SJSA1 (cell line): ENCODE measurements around the gene COL4A2. TPM values are rescaled to one million over a fixed set of nuclear protein-coding genes. Genes with fewer than 3 reads are reported as not detected.

Source experiments
- DNase-seq, 2 experiments: peaks; one replicate each; pipeline ENCODE4 v3.0.0-alpha.2; 2015 to 2020; ENCODE audit warnings: low spot score in 2 of 2, low read depth in 1 of 2
- H3K27ac ChIP-seq: fragments of 250-450 bp; sonication (Bioruptor Pico); 2 replicates; pipeline ENCODE4 v1.5.1; 2020; ENCODE audit warnings: mild to moderate bottlenecking, moderate library complexity
- H3K27me3 ChIP-seq: fragments of 250-450 bp; sonication (Bioruptor Pico); replicated peaks from 2 replicates; pipeline ENCODE4 v1.5.1; 2020; ENCODE audit warnings: mild to moderate bottlenecking, moderate library complexity
- H3K36me3 ChIP-seq: fragments of 250-450 bp; sonication (Bioruptor Pico); 2 replicates; pipeline ENCODE4 v1.5.1; 2020; ENCODE audit warnings: mild to moderate bottlenecking
- H3K4me1 ChIP-seq: fragments of 250-450 bp; sonication (Bioruptor Pico); replicated peaks from 2 replicates; pipeline ENCODE4 v1.6.1; 2021; ENCODE audit warnings: mild to moderate bottlenecking
- H3K4me3 ChIP-seq: fragments of 250-450 bp; sonication (Bioruptor Pico); 2 replicates; pipeline ENCODE4 v1.5.1; 2020; ENCODE audit warnings: mild to moderate bottlenecking
- H3K9me3 ChIP-seq: fragments of 250-450 bp; sonication (Bioruptor Pico); replicated peaks from 2 replicates; pipeline ENCODE4 v1.5.1; 2020; ENCODE audit warnings: mild to moderate bottlenecking
- total RNA-seq: library from RNA; depleted of rRNA; stranded (reverse); fragments of >200 nt; shearing (Covaris generic); gene quantifications from 2 replicates; pipeline ENCODE4 v1.2.3, GENCODE V29; 2014

COL4A2 gene
- total RNA-seq, 1 experiment from 2014 or later = 741 TPM

DNA sequence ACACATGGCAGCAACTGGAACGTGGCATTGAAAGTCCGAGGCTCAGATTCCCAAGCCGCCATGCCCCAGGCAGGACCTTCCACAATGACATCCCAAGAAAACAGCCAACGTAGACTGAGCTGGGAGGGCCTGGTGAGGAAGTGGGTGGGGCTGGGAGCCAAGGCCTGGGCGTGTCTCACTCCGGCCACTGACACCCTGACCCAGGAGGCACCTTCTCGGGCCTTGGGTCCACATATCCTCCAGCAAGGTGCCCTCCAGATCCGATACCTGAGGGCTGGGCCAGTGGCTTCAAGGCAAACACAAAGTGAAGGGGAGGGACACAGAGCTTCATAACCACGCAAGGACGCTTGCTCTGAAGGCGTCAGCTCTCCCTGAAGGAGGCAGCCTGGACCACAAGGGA lies 211.5 kb downstream of the COL4A2 start:
- Histone ChIP-seq H3K4me1 (peaks cover 1% of the 10 kb centered on the region; the same call in 1 of the 2 replicates), H3K4me3 (no peak overlapping the region), H3K27ac (no peak overlapping the region), H3K27me3 (peaks cover 12% of the 10 kb centered on the region), H3K9me3 (no peaks in the 10 kb centered on the region), H3K36me3 (0 out of 2 replicates have a peak, but pooled peaks cover 4% of the 10 kb centered on the region)
- DNase-seq = no peak

DNA sequence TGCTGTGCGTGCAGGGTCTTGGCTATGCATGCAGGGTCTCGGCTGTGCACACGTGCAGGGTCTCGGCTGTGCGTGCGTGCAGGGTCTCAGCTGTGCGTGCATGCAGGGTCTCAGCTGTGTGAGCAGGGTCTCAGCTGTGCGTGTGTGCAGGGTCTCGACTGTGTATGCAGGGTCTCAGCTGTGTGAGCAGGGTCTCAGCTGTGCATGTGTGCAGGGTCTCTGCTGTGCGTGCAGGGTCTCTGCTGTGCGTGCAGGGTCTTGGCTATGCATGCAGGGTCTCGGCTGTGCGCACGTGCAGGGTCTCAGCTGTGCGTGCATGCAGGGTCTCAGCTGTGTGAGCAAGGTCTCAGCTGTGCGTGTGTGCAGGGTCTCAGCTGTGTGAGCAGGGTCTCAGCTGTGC lies 212.0 kb downstream of the COL4A2 start:
- Histone ChIP-seq H3K4me1 (peaks cover 6% of the 10 kb centered on the region; the same call in 1 of the 2 replicates), H3K4me3 (no peak overlapping the region), H3K27me3 (peaks cover 12% of the 10 kb centered on the region), H3K36me3 (0 out of 2 replicates have a peak, but pooled peaks cover under 1% of the 10 kb centered on the region), H3K9me3 (no peaks in the 10 kb centered on the region), H3K27ac (no peak overlapping the region)
- DNase-seq = no peak

DNA sequence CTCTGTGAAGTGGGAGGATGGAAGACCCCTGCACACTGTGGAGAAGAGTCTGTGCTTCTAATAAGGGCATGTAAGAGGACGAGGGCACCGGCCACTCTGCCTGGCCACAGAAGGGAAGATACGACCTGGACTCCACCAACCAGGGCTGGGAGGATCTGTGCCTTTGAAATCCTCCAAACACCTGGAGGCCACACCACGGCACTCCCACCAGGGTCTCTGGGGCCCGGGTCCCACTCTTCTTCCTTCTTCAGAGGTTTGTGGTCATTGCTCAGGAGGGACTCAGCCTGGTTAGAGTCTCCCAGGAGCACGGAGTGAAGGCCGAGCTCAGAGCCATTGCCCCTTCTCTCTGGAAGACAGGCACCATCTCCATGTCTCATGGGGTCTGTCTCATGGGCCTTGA lies 212.4 kb downstream of the COL4A2 start:
- Histone ChIP-seq H3K27me3 (peaks cover 12% of the 10 kb centered on the region), H3K27ac (no peak overlapping the region), H3K4me1 (peaks cover 7% of the 10 kb centered on the region; the same call in 1 of the 2 replicates), H3K36me3 (no peaks in the 10 kb centered on the region), H3K9me3 (no peaks in the 10 kb centered on the region), H3K4me3 (no peak overlapping the region)
- DNase-seq = no peak

DNA sequence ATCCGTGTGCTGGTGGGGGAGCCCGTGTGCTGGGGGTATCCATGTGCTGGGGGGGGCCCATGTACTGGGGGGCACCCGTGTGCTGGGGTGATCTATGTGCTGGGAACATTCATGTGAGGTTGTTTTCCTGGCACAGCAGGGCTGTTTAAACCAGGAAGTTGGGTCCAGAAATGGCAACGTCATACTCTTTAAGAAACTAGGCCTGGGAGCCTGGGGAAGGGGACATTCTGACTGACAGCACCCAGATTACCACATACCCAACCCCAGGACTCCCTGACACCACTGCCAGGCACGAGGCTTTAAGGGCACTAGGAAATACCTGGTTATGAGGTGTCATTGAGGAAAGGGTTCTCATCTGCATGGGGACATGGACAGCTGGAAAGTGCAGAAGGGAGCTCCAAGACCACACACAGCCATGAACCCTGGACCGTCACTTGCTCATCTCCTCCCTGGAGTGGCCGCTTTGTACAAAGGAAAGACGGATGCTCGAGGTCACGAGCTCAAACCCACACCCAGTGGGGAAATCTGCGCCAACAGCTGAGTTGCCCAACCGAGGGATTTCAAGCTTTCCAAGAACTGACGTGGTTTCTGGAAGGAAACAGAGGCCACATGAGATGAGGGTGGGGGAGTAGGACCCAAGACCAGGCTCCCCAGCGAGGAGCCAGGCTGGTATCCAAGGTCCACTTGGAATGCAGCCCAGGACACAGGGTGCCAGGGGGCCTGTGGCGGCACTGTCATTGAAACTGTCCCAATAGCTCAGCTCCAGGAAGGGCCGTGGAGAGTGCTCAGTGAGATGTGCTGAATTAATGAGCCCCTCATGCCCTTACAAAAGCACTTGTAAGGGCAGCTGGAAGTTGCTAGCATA lies 213.6 kb downstream of the COL4A2 start:
- no peak for DNase-seq
- Histone ChIP-seq H3K27ac (no peak overlapping the region), H3K4me3 (no peak overlapping the region), H3K4me1 (peaks cover 7% of the 10 kb centered on the region; the same call in 1 of the 2 replicates), H3K36me3 (no peaks in the 10 kb centered on the region), H3K27me3 (peaks cover 9% of the 10 kb centered on the region), H3K9me3 (no peaks in the 10 kb centered on the region)

DNA sequence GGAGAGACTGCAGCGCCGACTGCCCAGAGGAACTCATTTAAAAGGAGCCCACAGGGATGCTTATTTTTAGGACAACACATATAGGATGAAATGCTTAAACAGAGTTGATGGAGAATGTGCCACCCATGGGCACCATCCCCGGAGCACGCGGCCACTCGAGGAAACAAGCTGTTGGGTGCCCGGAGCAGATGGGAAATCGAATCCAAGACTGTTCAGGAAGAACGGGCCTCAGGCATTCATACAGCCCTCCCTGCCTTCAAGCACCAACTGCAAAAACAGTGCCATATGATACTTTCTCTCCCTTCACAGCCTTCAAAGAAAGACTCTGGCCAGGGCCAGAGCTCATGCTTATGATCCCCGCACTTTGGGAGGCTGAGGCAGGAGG lies 214.2 kb downstream of the COL4A2 start:
- no peaks in the 10 kb centered on the region for H3K9me3 ChIP-seq
- no peak overlapping the region for H3K4me3 ChIP-seq
- DNase-seq = no peak
- peaks cover 7% of the 10 kb centered on the region; the same call in 1 of the 2 replicates for H3K4me1 ChIP-seq
- H3K27me3 ChIP-seq = peaks cover 9% of the 10 kb centered on the region
- no peaks in the 10 kb centered on the region for H3K36me3 ChIP-seq
- no peak overlapping the region for H3K27ac ChIP-seq

DNA sequence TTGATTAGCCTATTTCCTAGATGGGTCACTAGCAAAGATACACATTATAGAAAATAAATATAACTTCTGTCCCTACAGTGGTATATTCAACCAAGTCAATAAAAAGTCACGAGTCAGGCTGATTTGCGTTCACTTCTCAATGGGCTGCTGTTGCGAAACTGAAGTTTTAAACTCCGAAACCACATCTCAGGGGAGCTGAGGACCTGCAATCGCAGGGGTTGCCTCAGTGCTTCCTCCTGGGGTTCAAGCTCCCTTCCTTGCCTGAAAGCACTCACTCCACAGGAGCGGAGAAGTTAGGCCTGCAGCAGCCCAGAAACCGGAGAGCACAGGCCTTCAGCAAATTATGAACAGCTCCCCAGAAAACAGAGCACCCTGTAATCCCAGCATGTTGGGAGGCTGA lies 214.9 kb downstream of the COL4A2 start:
- Histone ChIP-seq H3K9me3 (no peaks in the 10 kb centered on the region), H3K27me3 (peaks cover 8% of the 10 kb centered on the region), H3K27ac (no peak overlapping the region), H3K36me3 (no peaks in the 10 kb centered on the region), H3K4me3 (no peak overlapping the region), H3K4me1 (peaks cover 7% of the 10 kb centered on the region; the same call in 1 of the 2 replicates)
- DNase-seq = no peak

DNA sequence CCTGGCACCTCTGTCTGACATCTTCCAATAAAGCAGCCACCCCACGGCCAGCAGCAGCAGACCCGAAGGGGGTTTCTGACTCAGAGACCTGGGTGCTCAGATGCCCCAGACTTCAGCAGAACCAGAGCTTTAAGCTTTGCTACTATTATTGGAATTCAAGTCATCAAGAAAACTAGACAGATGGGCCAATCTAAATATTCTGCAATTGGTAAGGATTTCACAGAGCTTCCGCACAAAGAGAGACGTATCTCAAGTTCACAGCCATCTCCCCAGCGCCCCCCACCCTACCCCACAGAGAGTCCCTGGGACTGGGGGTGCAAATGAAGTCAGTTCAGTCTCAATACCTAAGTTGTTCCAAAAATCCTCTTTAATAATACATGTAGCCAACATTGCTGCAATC lies 215.6 kb downstream of the COL4A2 start:
- Histone ChIP-seq H3K27ac (no peak overlapping the region), H3K4me1 (peaks cover 7% of the 10 kb centered on the region; the same call in 1 of the 2 replicates), H3K27me3 (peaks cover 3% of the 10 kb centered on the region), H3K36me3 (no peaks in the 10 kb centered on the region), H3K9me3 (no peaks in the 10 kb centered on the region), H3K4me3 (no peak overlapping the region)
- no peak for DNase-seq

DNA sequence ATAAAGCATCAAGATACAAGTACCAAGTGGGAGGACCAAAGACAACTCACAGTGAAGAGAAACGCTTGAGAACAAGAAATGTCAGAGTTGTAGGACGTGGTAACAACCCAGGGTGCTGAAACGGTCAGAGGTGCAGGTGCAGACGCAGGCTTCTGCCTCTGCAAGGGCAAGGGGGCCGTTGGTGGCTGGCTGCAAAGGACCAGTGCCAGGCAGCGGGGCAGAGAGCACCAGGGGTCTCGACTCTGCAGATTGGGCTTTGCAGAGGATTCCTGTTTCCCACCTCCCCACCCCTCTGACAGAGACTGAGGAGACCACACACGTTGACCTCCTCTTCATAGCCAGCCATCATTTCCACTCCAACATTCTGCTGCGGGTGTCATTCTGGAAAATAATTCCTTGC lies 216.1 kb downstream of the COL4A2 start:
- Histone ChIP-seq H3K4me1 (peaks cover 7% of the 10 kb centered on the region; the same call in 1 of the 2 replicates), H3K36me3 (no peaks in the 10 kb centered on the region), H3K27me3 (peaks cover 3% of the 10 kb centered on the region; the same call in 1 of the 2 replicates), H3K4me3 (no peak overlapping the region), H3K9me3 (no peaks in the 10 kb centered on the region), H3K27ac (no peak overlapping the region)
- DNase-seq = no peak

DNA sequence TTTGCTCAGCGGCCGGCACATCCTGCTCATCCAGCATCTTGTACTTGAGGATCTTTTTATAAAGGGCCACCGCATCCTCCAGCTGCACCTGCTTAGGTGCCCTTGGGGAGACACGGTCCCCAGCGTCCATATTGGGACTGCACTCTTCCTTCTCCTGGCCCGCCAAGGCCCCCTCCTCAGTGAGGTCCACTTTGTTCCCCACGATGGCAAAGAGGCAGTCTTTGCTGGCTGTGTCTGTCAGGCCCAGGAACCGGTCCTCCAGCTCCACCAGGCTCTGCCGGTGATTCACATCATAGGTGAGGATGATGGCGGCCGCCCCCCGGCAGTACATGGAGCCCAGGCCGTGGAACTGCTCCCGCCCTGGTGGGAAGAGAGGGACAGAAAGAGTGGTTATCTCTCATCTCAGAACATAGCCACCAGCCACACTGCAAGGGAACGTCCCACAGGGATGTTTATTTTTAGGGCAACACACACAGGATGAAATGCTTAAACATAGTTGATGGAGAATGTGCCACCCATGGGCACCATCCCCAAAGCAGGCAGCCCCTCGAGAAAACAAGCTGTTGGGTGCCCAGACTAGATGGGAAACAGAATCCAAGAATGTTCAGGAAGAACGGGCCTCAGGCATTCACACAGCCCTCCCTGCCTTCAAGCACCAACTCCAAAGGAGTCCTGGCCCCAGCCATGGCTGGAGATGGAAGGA lies 216.9 kb downstream of the COL4A2 start:
- Histone ChIP-seq H3K4me3 (no peak overlapping the region), H3K27ac (no peak overlapping the region)

DNA sequence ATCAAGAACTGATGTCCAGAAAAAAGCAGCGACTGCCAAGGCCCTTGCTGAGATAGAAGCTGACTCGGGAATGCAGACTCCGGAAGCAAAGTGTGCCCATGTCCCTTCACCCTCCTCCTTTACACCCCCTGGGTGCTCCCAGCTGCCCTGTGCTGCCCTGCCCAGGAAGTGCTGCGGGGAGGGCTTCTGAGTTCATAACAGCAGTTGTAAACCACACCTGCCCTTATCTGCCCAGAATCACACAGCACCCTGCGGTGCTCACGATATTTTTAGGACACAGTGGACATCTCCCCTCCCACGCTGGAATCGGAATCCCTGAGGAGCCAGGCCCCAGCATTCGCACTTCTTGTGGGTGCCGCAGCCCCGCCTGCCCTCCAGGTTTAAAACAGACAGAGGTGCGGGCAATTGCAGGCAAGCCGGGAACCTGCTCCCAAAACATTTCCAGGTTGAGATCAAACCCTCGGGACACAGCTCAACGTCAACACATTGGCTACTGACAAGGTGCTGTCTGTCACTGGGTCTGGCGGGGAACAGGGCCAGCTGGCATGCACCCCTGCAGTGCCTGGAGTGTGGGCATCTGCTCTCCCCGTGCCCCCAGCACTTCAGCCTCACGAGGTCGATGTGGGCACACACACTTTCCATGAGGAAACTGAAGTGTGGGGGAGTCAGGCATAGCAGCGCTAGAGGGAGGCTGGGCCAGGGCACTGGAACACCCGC lies 217.6 kb downstream of the COL4A2 start:
- H3K4me3 ChIP-seq = no peak overlapping the region
- peaks cover 12% of the 10 kb centered on the region for H3K4me1 ChIP-seq
- H3K27me3 ChIP-seq = peaks cover 3% of the 10 kb centered on the region; the same call in 1 of the 2 replicates
- H3K9me3 ChIP-seq = no peaks in the 10 kb centered on the region
- no peak overlapping the region for H3K27ac ChIP-seq
- DNase-seq = no peak
- H3K36me3 ChIP-seq = no peaks in the 10 kb centered on the region

More for the DNA sequence above, 216.9 kb downstream of the COL4A2 start:
- H3K36me3 ChIP-seq = no peaks in the 10 kb centered on the region
- no peaks in the 10 kb centered on the region for H3K9me3 ChIP-seq
- H3K27me3 ChIP-seq = peaks cover 3% of the 10 kb centered on the region; the same call in 1 of the 2 replicates
- peaks cover 10% of the 10 kb centered on the region for H3K4me1 ChIP-seq
- DNase-seq = no peak

DNA sequence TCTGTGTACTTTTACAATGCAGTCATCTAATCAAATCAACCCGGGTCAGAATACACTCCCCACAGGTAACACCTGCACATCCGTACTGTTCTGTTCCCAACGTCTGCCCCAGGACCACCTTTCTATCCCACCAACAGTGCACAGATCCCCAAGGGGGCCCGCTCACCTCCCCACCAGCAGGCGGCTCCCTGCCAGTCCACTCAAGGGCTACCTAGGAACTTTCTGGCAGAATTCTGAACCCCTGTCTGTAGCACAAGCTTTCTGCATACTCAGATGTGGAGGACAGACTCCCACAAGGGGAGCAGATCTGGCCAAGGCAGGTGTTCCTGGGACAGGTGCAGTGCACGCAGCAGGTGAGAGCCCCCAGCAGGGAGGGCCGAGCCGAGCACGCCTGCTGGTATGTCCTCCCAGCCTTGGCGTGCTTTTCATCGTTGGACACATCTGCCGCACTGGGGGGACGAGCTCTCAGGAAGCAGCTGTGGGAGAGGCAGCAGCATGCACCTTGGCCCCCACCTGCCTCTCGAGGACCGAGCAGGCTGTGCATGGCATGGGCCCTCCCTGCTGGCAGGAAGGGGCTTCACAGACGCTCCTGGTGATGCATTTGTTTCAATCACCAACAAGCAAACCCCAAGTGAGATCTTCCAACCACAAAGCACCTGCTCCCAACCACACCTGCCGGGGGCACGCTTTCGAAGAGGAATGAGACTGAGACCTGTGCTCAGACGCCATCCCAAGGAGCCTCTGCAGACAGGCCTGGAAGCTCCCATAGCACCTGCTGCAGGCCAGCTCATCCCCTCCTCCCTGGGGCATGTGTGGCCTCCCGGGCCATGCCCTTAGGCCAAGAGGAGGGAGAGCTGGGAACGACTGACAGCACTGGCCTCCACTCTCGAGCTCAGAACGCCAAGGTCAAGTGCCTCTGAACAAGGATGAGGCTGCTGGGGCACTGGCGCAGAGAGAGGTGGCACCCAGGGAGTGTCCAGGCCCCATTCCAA lies 218.5 kb downstream of the COL4A2 start:
- no peak for DNase-seq
- H3K4me3 ChIP-seq = no peak overlapping the region
- H3K27me3 ChIP-seq = peaks cover 3% of the 10 kb centered on the region; the same call in 1 of the 2 replicates
- no peak overlapping the region for H3K27ac ChIP-seq
- peaks cover 12% of the 10 kb centered on the region for H3K4me1 ChIP-seq
- no peaks in the 10 kb centered on the region for H3K9me3 ChIP-seq
- H3K36me3 ChIP-seq = no peaks in the 10 kb centered on the region

DNA sequence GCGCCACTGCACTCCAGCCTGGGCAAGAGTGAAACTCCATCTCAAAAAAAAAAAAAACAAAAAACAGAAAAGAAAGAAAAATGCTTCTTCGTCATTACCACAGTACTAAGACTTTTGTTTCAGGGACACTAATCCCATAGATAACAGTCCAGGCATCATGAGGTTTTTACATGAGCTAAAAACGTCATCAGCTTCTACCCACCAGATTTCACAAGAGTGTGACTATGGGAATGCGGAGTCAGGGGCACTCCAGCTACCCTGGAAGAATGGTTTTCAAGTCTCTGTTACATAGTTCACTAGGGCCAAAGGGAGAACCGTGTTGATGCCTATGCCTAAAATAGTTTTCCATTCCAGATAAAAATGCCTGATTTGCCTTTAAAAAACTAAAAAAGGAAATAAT lies 221.3 kb downstream of the COL4A2 start:
- H3K4me1 ChIP-seq = peaks cover 12% of the 10 kb centered on the region; the same call in 1 of the 2 replicates
- no peaks in the 10 kb centered on the region for H3K9me3 ChIP-seq
- H3K27ac ChIP-seq = no peak overlapping the region
- H3K27me3 ChIP-seq = peaks cover 3% of the 10 kb centered on the region; the same call in 1 of the 2 replicates
- DNase-seq = no peak
- no peaks in the 10 kb centered on the region for H3K36me3 ChIP-seq
- H3K4me3 ChIP-seq = no peak overlapping the region
